ENCODE results near the gene CHST12. TPM values are rescaled to one million over a fixed set of nuclear protein-coding genes. Genes with fewer than 3 reads are reported as not detected.

CHST12 gene
- total RNA-seq, 1 donor from 2014 or later, result 9.8 TPM

DNA sequence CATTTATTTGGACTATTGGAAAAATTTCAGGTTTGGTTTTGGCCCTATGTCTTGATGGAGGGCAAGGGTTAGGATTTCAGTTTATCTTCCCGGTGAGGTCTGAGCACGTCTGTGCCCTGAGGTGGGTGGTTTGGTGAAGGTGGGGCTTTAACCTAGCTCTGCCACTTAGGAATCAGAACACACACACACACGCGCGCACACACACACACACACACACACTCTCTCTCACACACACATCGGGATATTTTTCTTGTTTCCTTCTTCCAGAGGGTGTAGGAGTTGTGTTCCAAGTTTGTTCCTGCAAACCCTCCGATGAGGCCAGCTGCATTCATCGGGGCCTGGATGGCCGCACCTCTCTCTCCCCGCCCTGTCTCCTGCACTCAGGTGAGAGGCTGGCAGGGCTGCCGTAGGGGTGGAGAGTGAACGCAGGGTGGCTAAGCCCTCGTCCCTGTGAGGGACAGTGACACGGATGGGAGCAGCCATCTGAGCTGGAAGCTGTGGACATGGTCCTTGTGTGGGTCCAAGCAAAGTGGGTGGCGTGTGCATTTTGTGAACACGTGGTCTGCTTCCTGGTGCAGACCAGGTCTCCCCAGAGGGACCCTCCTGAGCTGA is 34.2 kb downstream of the CHST12 start:
- no peaks in the 10 kb centered on the region for H3K9me3 Mint-ChIP-seq
- H3K4me1 Mint-ChIP-seq (ENCODE audit: low read depth), result no peaks in the 10 kb centered on the region
- H3K27ac Mint-ChIP-seq, result no peak overlapping the region
- peaks cover 33% of the 10 kb centered on the region for H3K36me3 Mint-ChIP-seq (ENCODE audit: low read depth)
- intact Hi-C loops (cut with micrococcal nuclease), result no loop called here
- DNase-seq (ENCODE audit: low spot score), result no peak
- no peaks in the 10 kb centered on the region for H3K27me3 Mint-ChIP-seq (ENCODE audit: low read depth)
- H3K4me3 Mint-ChIP-seq (ENCODE audit: low read depth), result no peak overlapping the region

GRCh38 chr7:2438186-2438585 is 34.8 kb downstream of the CHST12 start:
- no peaks in the 10 kb centered on the region for H3K27me3 Mint-ChIP-seq (ENCODE audit: low read depth)
- H3K9me3 Mint-ChIP-seq, result no peaks in the 10 kb centered on the region
- intact Hi-C loops (cut with micrococcal nuclease), result no loop called here
- no peak overlapping the region for H3K27ac Mint-ChIP-seq
- H3K4me1 Mint-ChIP-seq (ENCODE audit: low read depth), result no peaks in the 10 kb centered on the region
- no peak for DNase-seq (ENCODE audit: low spot score)
- no peak overlapping the region for H3K4me3 Mint-ChIP-seq (ENCODE audit: low read depth)
- H3K36me3 Mint-ChIP-seq (ENCODE audit: low read depth), result peaks cover 31% of the 10 kb centered on the region

DNA sequence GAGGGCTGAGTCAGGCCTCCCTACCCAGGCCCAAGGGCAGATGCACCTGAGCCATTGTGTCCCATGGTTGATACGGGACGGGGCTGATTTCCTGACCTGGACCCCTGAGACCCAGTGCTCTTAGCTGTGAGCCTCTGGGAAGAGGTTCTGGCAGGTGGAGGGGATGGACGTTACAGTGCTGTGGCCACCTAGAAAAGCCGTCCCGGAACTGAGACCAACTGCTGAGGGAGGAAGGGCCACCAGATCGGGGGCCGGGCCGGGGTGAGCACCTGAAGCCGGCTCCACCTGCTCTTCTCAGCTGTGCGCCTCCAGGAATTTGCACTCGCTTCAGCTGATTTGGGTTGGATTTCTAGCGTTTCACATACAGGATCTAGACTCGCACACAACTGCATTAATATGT is 35.4 kb downstream of the CHST12 start:
- Mint-ChIP-seq H3K4me1 (ENCODE audit: low read depth) (no peaks in the 10 kb centered on the region), H3K4me3 (ENCODE audit: low read depth) (no peak overlapping the region), H3K27me3 (ENCODE audit: low read depth) (no peaks in the 10 kb centered on the region), H3K9me3 (no peaks in the 10 kb centered on the region), H3K27ac (no peak overlapping the region), H3K36me3 (ENCODE audit: low read depth) (peaks cover 25% of the 10 kb centered on the region)
- intact Hi-C loops (cut with micrococcal nuclease), result no loop called here
- DNase-seq (ENCODE audit: low spot score), result no peak

GRCh38 chr7:2440608-2441245 is 37.3 kb downstream of the CHST12 start:
- intact Hi-C loops (cut with micrococcal nuclease), result no loop called here
- H3K27me3 Mint-ChIP-seq (ENCODE audit: low read depth), result no peaks in the 10 kb centered on the region

GRCh38 chr7:2441430-2442058 is 38.1 kb downstream of the CHST12 start:
- Mint-ChIP-seq H3K27me3 (ENCODE audit: low read depth) (no peaks in the 10 kb centered on the region), H3K9me3 (no peaks in the 10 kb centered on the region), H3K36me3 (ENCODE audit: low read depth) (peaks cover 11% of the 10 kb centered on the region), H3K27ac (no peak overlapping the region), H3K4me1 (ENCODE audit: low read depth) (no peaks in the 10 kb centered on the region), H3K4me3 (ENCODE audit: low read depth) (no peak overlapping the region)
- DNase-seq (ENCODE audit: low spot score), result no peak
- intact Hi-C loops (cut with micrococcal nuclease), result no loop called here

More at GRCh38 chr7:2440608-2441245, 37.3 kb downstream of the CHST12 start:
- Mint-ChIP-seq H3K27ac (no peak overlapping the region), H3K4me1 (ENCODE audit: low read depth) (no peaks in the 10 kb centered on the region), H3K4me3 (ENCODE audit: low read depth) (no peak overlapping the region), H3K9me3 (no peaks in the 10 kb centered on the region), H3K36me3 (ENCODE audit: low read depth) (peaks cover 13% of the 10 kb centered on the region)
- no peak for DNase-seq (ENCODE audit: low spot score)

- H3K4me3 Mint-ChIP-seq (ENCODE audit: low read depth), result no peak overlapping the region
- H3K27me3 Mint-ChIP-seq (ENCODE audit: low read depth), result no peaks in the 10 kb centered on the region
- no peaks in the 10 kb centered on the region for H3K9me3 Mint-ChIP-seq
- DNase-seq (ENCODE audit: low spot score), result no peak
- H3K27ac Mint-ChIP-seq, result no peak overlapping the region
- no peaks in the 10 kb centered on the region for H3K4me1 Mint-ChIP-seq (ENCODE audit: low read depth)
- intact Hi-C loops (cut with micrococcal nuclease), result no loop called here
- peaks cover 8% of the 10 kb centered on the region for H3K36me3 Mint-ChIP-seq (ENCODE audit: low read depth)
These were observed 40.1 kb downstream of the CHST12 start for GRCh38 chr7:2443491-2443890.

- H3K27me3 Mint-ChIP-seq (ENCODE audit: low read depth), result no peaks in the 10 kb centered on the region
- no peak overlapping the region for H3K27ac Mint-ChIP-seq
- no peaks in the 10 kb centered on the region for H3K9me3 Mint-ChIP-seq
- H3K4me3 Mint-ChIP-seq (ENCODE audit: low read depth), result no peak overlapping the region
- DNase-seq (ENCODE audit: low spot score), result no peak
- no peaks in the 10 kb centered on the region for H3K4me1 Mint-ChIP-seq (ENCODE audit: low read depth)
- peaks cover 8% of the 10 kb centered on the region for H3K36me3 Mint-ChIP-seq (ENCODE audit: low read depth)
- intact Hi-C loops (cut with micrococcal nuclease), result no loop called here
These were observed 41.1 kb downstream of the CHST12 start for GRCh38 chr7:2444476-2444875.

- intact Hi-C loops (cut with micrococcal nuclease), result no loop called here
- Mint-ChIP-seq H3K4me1 (ENCODE audit: low read depth) (no peaks in the 10 kb centered on the region), H3K27ac (no peak overlapping the region), H3K9me3 (no peaks in the 10 kb centered on the region), H3K36me3 (ENCODE audit: low read depth) (peaks cover 7% of the 10 kb centered on the region), H3K4me3 (ENCODE audit: low read depth) (no peak overlapping the region), H3K27me3 (ENCODE audit: low read depth) (no peaks in the 10 kb centered on the region)
- no peak for DNase-seq (ENCODE audit: low spot score)
These were observed 41.6 kb downstream of the CHST12 start for GRCh38 chr7:2445047-2445446.

DNA sequence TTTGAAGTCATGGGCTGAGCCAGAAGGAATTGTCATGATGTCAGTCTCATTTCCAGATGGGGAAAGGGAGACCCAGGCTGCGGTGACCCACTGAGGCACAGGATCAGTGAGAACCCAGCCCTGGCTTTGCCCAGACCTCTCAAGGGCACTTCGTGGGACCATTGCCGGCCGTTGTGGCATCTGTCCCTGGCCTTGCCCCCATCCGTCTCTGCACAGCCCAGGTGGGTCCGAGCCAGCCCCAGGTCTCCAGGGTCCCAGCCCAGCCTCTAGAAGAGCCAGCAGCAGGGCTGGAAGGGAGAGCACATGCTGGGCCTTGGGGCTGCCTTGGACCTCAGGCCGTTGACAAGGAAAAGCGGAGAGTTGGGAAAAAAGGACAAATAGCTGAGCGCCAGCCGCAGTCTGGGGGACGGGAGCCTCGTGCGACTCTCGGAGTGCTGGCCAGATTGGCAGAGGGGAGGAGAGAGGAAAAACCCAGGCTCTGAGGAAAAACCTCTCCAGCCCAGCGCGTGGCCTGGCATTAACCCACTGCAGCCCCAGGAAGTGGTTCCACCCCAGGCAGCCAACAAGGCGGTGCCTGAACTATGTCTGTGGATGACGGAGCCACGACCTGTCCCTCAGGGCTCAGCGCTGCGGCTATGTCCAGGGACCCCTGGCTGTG is 42.6 kb downstream of the CHST12 start:
- intact Hi-C loops (cut with micrococcal nuclease), result no loop called here
- Mint-ChIP-seq H3K4me1 (ENCODE audit: low read depth) (no peaks in the 10 kb centered on the region), H3K27me3 (ENCODE audit: low read depth) (no peaks in the 10 kb centered on the region), H3K4me3 (ENCODE audit: low read depth) (no peak overlapping the region), H3K9me3 (no peaks in the 10 kb centered on the region), H3K27ac (no peak overlapping the region), H3K36me3 (ENCODE audit: low read depth) (peaks cover 5% of the 10 kb centered on the region)
- DNase-seq (ENCODE audit: low spot score), result no peak

- peaks cover 5% of the 10 kb centered on the region for H3K36me3 Mint-ChIP-seq (ENCODE audit: low read depth)
- intact Hi-C loops (cut with micrococcal nuclease), result no loop called here
- DNase-seq (ENCODE audit: low spot score), result no peak
- no peak overlapping the region for H3K4me3 Mint-ChIP-seq (ENCODE audit: low read depth)
- no peaks in the 10 kb centered on the region for H3K4me1 Mint-ChIP-seq (ENCODE audit: low read depth)
- H3K9me3 Mint-ChIP-seq, result no peaks in the 10 kb centered on the region
- peaks cover 1% of the 10 kb centered on the region for H3K27me3 Mint-ChIP-seq (ENCODE audit: low read depth)
- H3K27ac Mint-ChIP-seq, result no peak overlapping the region
These were observed 43.3 kb downstream of the CHST12 start for GRCh38 chr7:2446676-2447075.

GRCh38 chr7:2450198-2451107 is 47.0 kb downstream of the CHST12 start:
- intact Hi-C loops (cut with micrococcal nuclease), result loop anchor here (1.0 to 10.0 kb wide), 3 partner anchors 19 to 234 kb away; partner anchors contain the start of gene AMZ1
- no peak for DNase-seq (ENCODE audit: low spot score)

More at GRCh38 chr7:2450198-2451107, 47.0 kb downstream of the CHST12 start:
- H3K36me3 Mint-ChIP-seq (ENCODE audit: low read depth), result no peaks in the 10 kb centered on the region
- H3K4me3 Mint-ChIP-seq (ENCODE audit: low read depth), result no peak overlapping the region
- H3K9me3 Mint-ChIP-seq, result no peaks in the 10 kb centered on the region
- no peak overlapping the region for H3K27ac Mint-ChIP-seq
- H3K27me3 Mint-ChIP-seq (ENCODE audit: low read depth), result peaks cover 4% of the 10 kb centered on the region
- peaks cover 3% of the 10 kb centered on the region for H3K4me1 Mint-ChIP-seq (ENCODE audit: low read depth)

All from activated T-helper 2 cell treated with anti-CD3 and anti-CD28 coated beads, Interferon-gamma antibody, Interleukin-2, Interleukin-4, amounts not matched to agents 10 μg/mL and 5 μg/mL and 100 μg/mL, durations not matched to agents 14 hours and 24 hours and 36 hours (primary cell).